Hepatocyte (in vitro differentiated cells): ENCODE results near the gene DR1.

Experiments used
- CTCF ChIP-seq: fragments of 200-600 bp; sonication (generic); IDR thresholded peaks from 2 replicates; pipeline ENCODE4 v1.5.1; 2016; ENCODE audit warnings: antibody characterized with exemption, mild to moderate bottlenecking; ENCODE audit not compliant: poor library complexity
- EZH2 ChIP-seq: fragments of 200-600 bp; sonication (generic); IDR thresholded peaks from 2 replicates; pipeline ENCODE4 v1.6.1; 2016; ENCODE audit warnings: antibody characterized with exemption, mild to moderate bottlenecking, borderline replicate concordance
- EZH2phosphoT487 ChIP-seq: fragments of 200-600 bp; sonication (generic); IDR thresholded peaks from one replicate; pipeline ENCODE4 v1.6.1; 2018; ENCODE audit warnings: antibody characterized with exemption, mild to moderate bottlenecking, low read depth, moderate library complexity; ENCODE audit not compliant: unreplicated experiment, severe bottlenecking

- no peak for TF ChIP-seq EZH2
- TF ChIP-seq CTCF = no peak
- no peak for TF ChIP-seq EZH2phosphoT487
These were observed 9.0 kb downstream of the DR1 start for GRCh38 chr1:93354749-93355148.
